ENCODE measurements around the gene ALDH1A1.

Gene ALDH1A1

DNA sequence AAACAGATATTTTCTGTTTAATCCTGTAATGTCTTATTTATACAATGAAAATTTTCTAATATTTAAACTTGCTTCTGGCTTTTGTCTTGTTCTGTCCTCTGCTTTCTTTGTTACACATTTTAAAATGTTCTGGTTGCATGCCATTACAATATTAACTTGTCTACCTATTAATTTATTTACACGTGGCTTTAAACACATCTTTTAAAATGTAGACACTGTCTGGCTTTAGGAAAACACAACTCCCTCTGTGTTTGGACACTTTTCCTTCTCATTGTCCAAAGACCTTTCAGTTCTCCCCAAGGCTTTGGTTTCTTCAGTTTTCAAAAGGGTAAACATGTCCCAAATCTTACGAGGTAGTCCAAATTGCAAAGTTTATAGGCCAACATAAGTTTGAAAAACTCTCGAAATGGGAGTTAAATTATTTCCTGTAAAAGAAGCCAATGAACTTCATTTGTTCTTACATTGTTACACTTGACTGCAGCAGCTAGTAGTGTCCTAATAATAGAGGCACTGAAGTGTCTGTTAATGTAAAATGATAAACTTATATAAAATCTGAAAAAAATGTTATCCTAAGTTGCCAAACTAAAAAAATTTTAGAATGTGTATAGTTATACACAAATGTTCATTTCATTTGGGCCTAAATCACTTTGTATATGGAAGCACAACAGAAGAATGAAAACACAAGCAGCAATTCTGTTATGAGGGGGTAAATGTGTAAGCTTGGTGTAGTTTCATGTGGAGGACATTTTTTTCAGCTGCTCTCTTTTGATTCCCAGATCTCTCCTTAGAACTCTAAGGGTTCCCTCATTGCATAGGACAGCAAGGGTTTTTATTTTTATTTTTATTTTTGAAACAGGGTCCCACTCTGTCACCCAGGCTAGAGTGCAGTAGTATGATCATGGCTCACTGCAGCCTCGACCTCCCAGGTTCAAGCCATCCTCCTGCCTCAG, 53.8 kb downstream of the ALDH1A1 start:
- no peaks in the 10 kb centered on the region for H3K9me3 ChIP-seq
- TF ChIP-seq, protein P1, sequence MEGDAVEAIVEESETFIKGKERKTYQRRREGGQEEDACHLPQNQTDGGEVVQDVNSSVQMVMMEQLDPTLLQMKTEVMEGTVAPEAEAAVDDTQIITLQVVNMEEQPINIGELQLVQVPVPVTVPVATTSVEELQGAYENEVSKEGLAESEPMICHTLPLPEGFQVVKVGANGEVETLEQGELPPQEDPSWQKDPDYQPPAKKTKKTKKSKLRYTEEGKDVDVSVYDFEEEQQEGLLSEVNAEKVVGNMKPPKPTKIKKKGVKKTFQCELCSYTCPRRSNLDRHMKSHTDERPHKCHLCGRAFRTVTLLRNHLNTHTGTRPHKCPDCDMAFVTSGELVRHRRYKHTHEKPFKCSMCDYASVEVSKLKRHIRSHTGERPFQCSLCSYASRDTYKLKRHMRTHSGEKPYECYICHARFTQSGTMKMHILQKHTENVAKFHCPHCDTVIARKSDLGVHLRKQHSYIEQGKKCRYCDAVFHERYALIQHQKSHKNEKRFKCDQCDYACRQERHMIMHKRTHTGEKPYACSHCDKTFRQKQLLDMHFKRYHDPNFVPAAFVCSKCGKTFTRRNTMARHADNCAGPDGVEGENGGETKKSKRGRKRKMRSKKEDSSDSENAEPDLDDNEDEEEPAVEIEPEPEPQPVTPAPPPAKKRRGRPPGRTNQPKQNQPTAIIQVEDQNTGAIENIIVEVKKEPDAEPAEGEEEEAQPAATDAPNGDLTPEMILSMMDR (IDR thresholded peaks at IDR 0.05) = no peak
- no peaks in the 10 kb centered on the region for H3K27me3 ChIP-seq
- no peaks in the 10 kb centered on the region for H3K4me1 ChIP-seq (ENCODE audit: control insufficient read depth in 1 of 2, insufficient read depth in 1 of 2, low read depth in 1 of 2, low read length in 1 of 2)
- H3K27ac ChIP-seq = no peak overlapping the region
- H3K36me3 ChIP-seq = no peaks in the 10 kb centered on the region
- H3K4me3 ChIP-seq (ENCODE audit: low read depth in 1 of 2, low read length in 1 of 2) = no peak overlapping the region

DNA sequence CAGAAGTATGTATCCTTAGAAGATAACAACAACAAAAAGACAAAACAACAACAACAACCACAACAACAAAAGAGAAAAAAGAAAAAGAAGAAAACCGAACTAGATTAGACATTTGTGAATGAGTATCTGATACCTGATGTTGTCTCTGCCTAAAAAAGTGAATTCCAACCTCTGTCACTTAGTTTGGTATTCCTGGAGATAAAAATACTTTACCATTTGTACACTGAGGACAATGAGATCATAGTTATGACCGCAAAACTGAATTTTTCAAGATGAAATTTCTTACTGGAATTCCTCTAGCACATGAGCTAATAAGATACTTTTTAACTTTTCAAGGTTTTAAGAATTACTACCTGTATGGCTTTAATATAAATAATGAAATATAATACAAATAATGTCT, 54.5 kb downstream of the ALDH1A1 start:
- H3K4me1 ChIP-seq (ENCODE audit: control insufficient read depth in 1 of 2, insufficient read depth in 1 of 2, low read depth in 1 of 2, low read length in 1 of 2) = no peaks in the 10 kb centered on the region
- H3K4me3 ChIP-seq (ENCODE audit: low read depth in 1 of 2, low read length in 1 of 2) = no peak overlapping the region
- TF ChIP-seq, protein P1 (IDR thresholded peaks at IDR 0.05) = no peak
- H3K9me3 ChIP-seq = no peaks in the 10 kb centered on the region
- H3K27me3 ChIP-seq = no peaks in the 10 kb centered on the region
- no peak overlapping the region for H3K27ac ChIP-seq
- no peaks in the 10 kb centered on the region for H3K36me3 ChIP-seq

DNA sequence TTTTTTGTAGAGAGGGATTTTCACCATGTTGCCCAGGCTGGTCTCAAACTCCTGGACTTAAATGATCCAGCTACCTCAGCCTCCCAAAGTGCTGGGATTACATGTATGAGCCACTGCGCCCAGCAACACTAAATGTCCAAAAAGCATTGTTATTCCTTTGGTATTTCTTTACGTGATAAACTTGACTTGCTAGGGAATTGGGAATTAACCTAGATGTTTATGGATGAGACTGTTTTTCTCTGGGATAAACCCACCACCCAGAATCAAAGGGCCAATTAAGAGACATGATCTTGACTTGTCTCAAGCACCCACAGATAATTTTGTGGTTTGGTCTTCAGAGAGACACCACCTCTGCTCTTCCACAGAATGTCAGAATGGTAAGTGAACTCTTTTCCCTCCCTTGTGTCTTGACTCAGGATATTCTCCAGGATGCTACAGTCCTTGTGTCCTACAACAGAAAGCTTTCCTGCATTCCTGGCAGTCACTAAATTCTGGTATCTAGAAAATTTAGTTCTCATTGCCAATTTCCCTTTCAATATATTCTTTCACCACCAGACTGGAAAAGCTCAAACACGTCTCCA, 55.7 kb downstream of the ALDH1A1 start:
- H3K27ac ChIP-seq = no peak overlapping the region
- H3K4me3 ChIP-seq (ENCODE audit: low read depth in 1 of 2, low read length in 1 of 2) = no peak overlapping the region
- no peaks in the 10 kb centered on the region for H3K27me3 ChIP-seq
- no peaks in the 10 kb centered on the region for H3K4me1 ChIP-seq (ENCODE audit: control insufficient read depth in 1 of 2, insufficient read depth in 1 of 2, low read depth in 1 of 2, low read length in 1 of 2)
- TF ChIP-seq, protein P1 (IDR thresholded peaks at IDR 0.05) = no peak
- H3K36me3 ChIP-seq = no peaks in the 10 kb centered on the region
- no peaks in the 10 kb centered on the region for H3K9me3 ChIP-seq

DNA sequence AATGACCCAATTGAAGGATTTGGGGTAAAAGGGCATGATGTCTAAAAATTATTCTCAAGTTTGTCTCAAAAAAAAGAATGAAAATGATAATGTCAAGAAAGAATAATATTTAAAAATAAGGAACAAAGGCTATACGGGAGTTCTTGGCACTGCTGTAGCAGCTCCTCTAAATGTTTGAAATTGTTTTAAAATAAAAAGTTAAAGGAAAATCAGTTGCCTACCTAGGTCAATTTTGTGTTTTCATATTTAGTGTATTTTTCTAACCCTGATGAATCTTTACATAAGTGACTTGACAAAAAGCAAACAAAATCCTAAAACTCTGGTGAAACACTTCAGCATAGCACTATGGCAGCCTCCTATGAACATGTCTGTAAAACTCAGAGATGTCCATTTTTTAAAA, 56.4 kb downstream of the ALDH1A1 start:
- H3K27me3 ChIP-seq = no peaks in the 10 kb centered on the region
- H3K4me1 ChIP-seq (ENCODE audit: control insufficient read depth in 1 of 2, insufficient read depth in 1 of 2, low read depth in 1 of 2, low read length in 1 of 2) = no peaks in the 10 kb centered on the region
- TF ChIP-seq, protein P1 (IDR thresholded peaks at IDR 0.05) = no peak
- H3K36me3 ChIP-seq = no peaks in the 10 kb centered on the region
- no peaks in the 10 kb centered on the region for H3K9me3 ChIP-seq
- no peak overlapping the region for H3K4me3 ChIP-seq (ENCODE audit: low read depth in 1 of 2, low read length in 1 of 2)
- H3K27ac ChIP-seq = no peak overlapping the region

DNA sequence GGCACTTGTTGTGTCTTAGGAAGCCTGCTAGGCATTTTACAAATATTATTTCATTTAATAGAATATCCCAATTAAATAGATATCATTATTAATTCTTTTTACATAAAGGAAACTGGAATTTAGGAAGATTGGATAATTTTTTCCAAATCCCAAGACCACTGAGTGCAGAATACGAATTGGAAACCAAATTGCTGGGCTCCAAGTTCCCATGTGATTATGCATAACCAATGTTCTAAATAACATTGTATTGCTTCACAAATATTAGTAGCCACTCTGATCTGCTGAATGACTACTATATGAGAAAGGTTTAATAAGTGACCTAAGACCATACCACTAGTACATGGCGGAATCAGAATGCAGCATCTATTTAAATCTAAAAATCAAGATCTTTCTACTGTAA, 57.7 kb downstream of the ALDH1A1 start:
- Histone ChIP-seq H3K27me3 (no peaks in the 10 kb centered on the region), H3K36me3 (no peaks in the 10 kb centered on the region), H3K9me3 (no peaks in the 10 kb centered on the region), H3K27ac (no peak overlapping the region), H3K4me1 (ENCODE audit: control insufficient read depth in 1 of 2, insufficient read depth in 1 of 2, low read depth in 1 of 2, low read length in 1 of 2) (no peaks in the 10 kb centered on the region), H3K4me3 (ENCODE audit: low read depth in 1 of 2, low read length in 1 of 2) (no peak overlapping the region)
- TF ChIP-seq, protein P1 (IDR thresholded peaks at IDR 0.05) = no peak
